Measurements from ENCODE around the gene DIPK2B.

DNA sequence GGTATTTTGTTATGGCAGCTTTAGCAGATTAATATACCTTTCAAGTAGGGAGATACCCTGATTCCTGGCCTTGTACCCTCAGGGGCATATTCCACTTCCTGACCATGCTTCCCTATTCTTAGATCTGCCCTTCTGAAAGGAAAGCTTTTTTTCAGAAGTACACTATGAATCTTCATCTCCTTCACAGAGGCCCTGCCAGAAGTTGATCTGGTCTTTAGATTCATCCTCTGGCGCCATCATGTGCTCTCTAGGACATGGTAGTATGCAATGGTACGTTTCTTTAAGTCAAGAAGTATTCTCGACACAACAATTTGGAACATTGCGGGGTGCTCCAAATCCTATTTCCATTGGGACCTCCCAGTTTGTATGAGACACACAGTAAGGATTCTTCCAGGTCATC, 39.6 kb upstream of the DIPK2B start:
- TF ChIP-seq, protein P1, sequence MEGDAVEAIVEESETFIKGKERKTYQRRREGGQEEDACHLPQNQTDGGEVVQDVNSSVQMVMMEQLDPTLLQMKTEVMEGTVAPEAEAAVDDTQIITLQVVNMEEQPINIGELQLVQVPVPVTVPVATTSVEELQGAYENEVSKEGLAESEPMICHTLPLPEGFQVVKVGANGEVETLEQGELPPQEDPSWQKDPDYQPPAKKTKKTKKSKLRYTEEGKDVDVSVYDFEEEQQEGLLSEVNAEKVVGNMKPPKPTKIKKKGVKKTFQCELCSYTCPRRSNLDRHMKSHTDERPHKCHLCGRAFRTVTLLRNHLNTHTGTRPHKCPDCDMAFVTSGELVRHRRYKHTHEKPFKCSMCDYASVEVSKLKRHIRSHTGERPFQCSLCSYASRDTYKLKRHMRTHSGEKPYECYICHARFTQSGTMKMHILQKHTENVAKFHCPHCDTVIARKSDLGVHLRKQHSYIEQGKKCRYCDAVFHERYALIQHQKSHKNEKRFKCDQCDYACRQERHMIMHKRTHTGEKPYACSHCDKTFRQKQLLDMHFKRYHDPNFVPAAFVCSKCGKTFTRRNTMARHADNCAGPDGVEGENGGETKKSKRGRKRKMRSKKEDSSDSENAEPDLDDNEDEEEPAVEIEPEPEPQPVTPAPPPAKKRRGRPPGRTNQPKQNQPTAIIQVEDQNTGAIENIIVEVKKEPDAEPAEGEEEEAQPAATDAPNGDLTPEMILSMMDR (conservative IDR thresholded peaks at IDR 0.05; ENCODE audit: low read length): no peak
- no peak for TF ChIP-seq EZH2phosphoT487 (IDR thresholded peaks at IDR 0.05; ENCODE audit: borderline replicate concordance, low read depth, low read length)

All from OCI-LY7 (cell line).